ENCODE data around the gene PGK1. TPM values are rescaled to one million over a fixed set of nuclear protein-coding genes. Genes with fewer than 3 reads are reported as not detected.

The PGK1 gene
- total and polyA plus RNA-seq, 2 donors (not counting 1 experiment from before 2014, with no cell fraction given), result 141 to 636 TPM

DNA sequence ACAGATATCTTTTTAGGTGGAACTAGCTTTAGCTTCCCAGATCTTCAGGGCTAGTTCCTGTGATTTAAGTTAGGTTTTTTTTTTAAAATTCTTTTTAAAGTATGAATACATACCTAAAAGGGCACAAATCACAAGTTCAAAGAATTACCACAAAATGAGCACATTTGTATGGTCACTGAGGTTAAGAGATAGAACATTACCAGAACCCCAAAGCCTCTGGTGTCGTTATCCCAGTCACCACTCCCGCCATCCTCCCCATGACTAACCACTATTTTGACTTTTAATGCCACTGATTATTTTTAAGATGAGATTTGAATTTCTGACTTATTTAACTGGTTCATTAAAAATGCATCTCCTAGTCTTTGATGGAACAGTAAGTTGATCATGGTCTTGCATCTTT is 5.4 kb downstream of the PGK1 start:
- H3K27me3 ChIP-seq (ENCODE audit: control insufficient read depth, insufficient read depth, low read length), result no peaks in the 10 kb centered on the region
- H2AFZ ChIP-seq (ENCODE audit: low read length), result no peak overlapping the region
- no peak for TF ChIP-seq CTCF (conservative IDR thresholded peaks at IDR 0.05 in 1 of 2, IDR thresholded peaks at IDR 0.05 in 1 of 2; ENCODE audit: low read depth in 1 of 2, low read length in 2 of 2)
- H3K27ac ChIP-seq (ENCODE audit: insufficient read depth, low read length), result no peak overlapping the region
- no peak overlapping the region for H3K9ac ChIP-seq (ENCODE audit: insufficient read depth, low read length)
- no peak overlapping the region for H3K4me3 ChIP-seq (replicated peaks in 1 of 4; ENCODE audit: control extremely low read depth in 1 of 4, insufficient read depth in 1 of 4, low read depth in 3 of 4, low read length in 4 of 4)
- no peak for DNase-seq (ENCODE audit: low read depth in 2 of 2)
- H3K9me3 ChIP-seq (ENCODE audit: control insufficient read depth, insufficient read depth, low read depth, low read length), result no peaks in the 10 kb centered on the region
- H3K4me1 ChIP-seq (ENCODE audit: control insufficient read depth, extremely low read depth, insufficient read depth, low read length), result no peaks in the 10 kb centered on the region
- H3K4me2 ChIP-seq (ENCODE audit: extremely low read depth, insufficient read depth, low read length), result no peak overlapping the region
- H4K20me1 ChIP-seq (ENCODE audit: control insufficient read depth, extremely low read depth, insufficient read depth, low read length), result peaks cover 3% of the 10 kb centered on the region
- H3K79me2 ChIP-seq (ENCODE audit: control insufficient read depth, insufficient read depth, low read length), result peaks cover 91% of the 10 kb centered on the region
- no peaks in the 10 kb centered on the region for H3K36me3 ChIP-seq (ENCODE audit: control insufficient read depth, insufficient read depth, low read length)

- H4K20me1 ChIP-seq (ENCODE audit: control insufficient read depth, extremely low read depth, insufficient read depth, low read length), result no peaks in the 10 kb centered on the region
- no peak overlapping the region for H3K4me3 ChIP-seq (replicated peaks in 1 of 4; ENCODE audit: control extremely low read depth in 1 of 4, insufficient read depth in 1 of 4, low read depth in 3 of 4, low read length in 4 of 4)
- H3K9ac ChIP-seq (ENCODE audit: insufficient read depth, low read length), result no peak overlapping the region
- H3K27ac ChIP-seq (ENCODE audit: insufficient read depth, low read length), result no peak overlapping the region
- peaks cover 77% of the 10 kb centered on the region for H3K79me2 ChIP-seq (ENCODE audit: control insufficient read depth, insufficient read depth, low read length)
- no peak overlapping the region for H2AFZ ChIP-seq (ENCODE audit: low read length)
- H3K4me1 ChIP-seq (ENCODE audit: control insufficient read depth, extremely low read depth, insufficient read depth, low read length), result no peaks in the 10 kb centered on the region
- H3K27me3 ChIP-seq (ENCODE audit: control insufficient read depth, insufficient read depth, low read length), result no peaks in the 10 kb centered on the region
- no peaks in the 10 kb centered on the region for H3K9me3 ChIP-seq (ENCODE audit: control insufficient read depth, insufficient read depth, low read depth, low read length)
- DNase-seq (ENCODE audit: low read depth in 2 of 2), result no peak
- H3K4me2 ChIP-seq (ENCODE audit: extremely low read depth, insufficient read depth, low read length), result no peak overlapping the region
- H3K36me3 ChIP-seq (ENCODE audit: control insufficient read depth, insufficient read depth, low read length), result no peaks in the 10 kb centered on the region
- no peak for TF ChIP-seq EZH2 (IDR thresholded peaks at IDR 0.05; ENCODE audit: low read length, missing control alignments)
- no peak for TF ChIP-seq CTCF (conservative IDR thresholded peaks at IDR 0.05 in 1 of 2, IDR thresholded peaks at IDR 0.05 in 1 of 2; ENCODE audit: low read depth in 1 of 2, low read length in 2 of 2)
Measured at GRCh38 chrX:78111140-78111931, 7.3 kb downstream of the PGK1 start.

GRCh38 chrX:78116365-78116764 is 12.3 kb downstream of the PGK1 start:
- no peak for TF ChIP-seq EZH2 (IDR thresholded peaks at IDR 0.05; ENCODE audit: low read length, missing control alignments)
- no peak for TF ChIP-seq CTCF (conservative IDR thresholded peaks at IDR 0.05 in 1 of 2, IDR thresholded peaks at IDR 0.05 in 1 of 2; ENCODE audit: low read depth in 1 of 2, low read length in 2 of 2)
- Histone ChIP-seq H3K9ac (ENCODE audit: insufficient read depth, low read length) (no peak overlapping the region), H2AFZ (ENCODE audit: low read length) (no peak overlapping the region), H3K9me3 (ENCODE audit: control insufficient read depth, insufficient read depth, low read depth, low read length) (no peaks in the 10 kb centered on the region), H3K4me1 (ENCODE audit: control insufficient read depth, extremely low read depth, insufficient read depth, low read length) (no peaks in the 10 kb centered on the region), H3K4me3 (replicated peaks in 1 of 4; ENCODE audit: control extremely low read depth in 1 of 4, insufficient read depth in 1 of 4, low read depth in 3 of 4, low read length in 4 of 4) (no peak overlapping the region), H4K20me1 (ENCODE audit: control insufficient read depth, extremely low read depth, insufficient read depth, low read length) (peaks cover under 1% of the 10 kb centered on the region), H3K27me3 (ENCODE audit: control insufficient read depth, insufficient read depth, low read length) (no peaks in the 10 kb centered on the region), H3K79me2 (ENCODE audit: control insufficient read depth, insufficient read depth, low read length) (peaks cover 30% of the 10 kb centered on the region), H3K4me2 (ENCODE audit: extremely low read depth, insufficient read depth, low read length) (no peak overlapping the region), H3K36me3 (ENCODE audit: control insufficient read depth, insufficient read depth, low read length) (peaks cover 2% of the 10 kb centered on the region), H3K27ac (ENCODE audit: insufficient read depth, low read length) (no peak overlapping the region)
- DNase-seq (ENCODE audit: low read depth in 2 of 2), result no peak

Data from fibroblast of lung (primary cell).